K562 (cell line): ENCODE data around the gene UPK2. TPM values are rescaled to one million over a fixed set of nuclear protein-coding genes. Genes with fewer than 3 reads are reported as not detected.

ENCODE experiments used
- ATAC-seq: fragments of 200-7000 bp; cut with Tn5 transposase; 3 replicates; pipeline ENCODE4 v1.9.1; 2020; ENCODE audit warnings: moderate library complexity
- BruUV-seq: library from RNA; stranded (reverse); fragments of 400-500 nt; replicated peaks from 2 replicates; lab custom pipeline; 2021; lab: Mats Ljungman, UMichigan
- CTCF ChIA-PET: fragments of 300-600 bp; formaldehyde crosslinking; extraction: SDS; loops from one replicate; lab custom pipeline; 2021; ENCODE audit warnings: low intra/inter-chr PET ratio; lab: Yijun Ruan, JAX
- POLR2A ChIA-PET: fragments of 300-600, 350-650 bp; sonication (Branson Sonifier 250); formaldehyde crosslinking; extraction: SDS; loops from one replicate; lab custom pipeline; 2021; ENCODE audit warnings: antibody characterized with exemption, inconsistent platforms; lab: Yijun Ruan, JAX
- DNase-seq, 4 experiments: peaks; one replicate each; pipeline versions ENCODE4 v3.0.0 to v3.0.0-alpha.2; 2011 to 2018; ENCODE audit warnings: low spot score in 3 of 4, mixed read lengths in 3 of 4; ENCODE audit errors: extremely low read depth in 1 of 4
- FAIRE-seq: peaks from 2 replicates; lab custom pipeline; 2011; peaks lifted over from hg19 to GRCh38; lab: Jason Lieb, UNC
- H2AFZ ChIP-seq: 2 replicates; pipeline ENCODE4 v1.6.0; 2011; ENCODE audit warnings: low read depth, low read length, control low read depth, inconsistent platforms
- H3K27ac ChIP-seq: fragments of 200-600 bp; 3 replicates; pipeline ENCODE4 v1.8.0; 2011; ENCODE audit warnings: low read depth, mild to moderate bottlenecking, control low read depth, inconsistent platforms, low read length, moderate library complexity, mixed read lengths; ENCODE audit errors: extremely low read depth
- H3K27me3 ChIP-seq, 2 experiments: fragments of 300-600 bp in 1 of 2; 2 replicates in 1 of 2; 3 replicates in 1 of 2; pipeline versions ENCODE4 v1.6.0 to v1.8.0; 2011; ENCODE audit warnings: inconsistent platforms in 2 of 2, low read length in 2 of 2, mild to moderate bottlenecking in 1 of 2, mixed read lengths in 1 of 2, moderate library complexity in 1 of 2; ENCODE audit not compliant: control insufficient read depth in 2 of 2, insufficient read depth in 2 of 2
- H3K36me3 ChIP-seq: fragments of 300-600 bp; 3 replicates; pipeline ENCODE4 v1.8.0; 2011; ENCODE audit warnings: mild to moderate bottlenecking, low read length, inconsistent platforms; ENCODE audit not compliant: control insufficient read depth, insufficient read depth
- H3K4me1 ChIP-seq, 2 experiments: fragments of 200-600 bp in 1 of 2; replicated peaks in 1 of 2; 2 replicates in 1 of 2; 3 replicates in 1 of 2; pipeline versions ENCODE4 v1.5.1 to v1.8.0; 2011; ENCODE audit warnings: inconsistent platforms in 2 of 2, low read length in 2 of 2, mild to moderate bottlenecking in 1 of 2, mixed read lengths in 1 of 2, moderate library complexity in 1 of 2; ENCODE audit not compliant: control insufficient read depth in 2 of 2, insufficient read depth in 2 of 2
- H3K4me2 ChIP-seq: 2 replicates; pipeline ENCODE4 v1.6.1; 2011; ENCODE audit warnings: low read length, control low read depth, inconsistent platforms, mixed read lengths; ENCODE audit not compliant: insufficient read depth
- H3K4me3 ChIP-seq: fragments of 200-600 bp; sonication (generic), shearing (Covaris generic); 2 replicates; pipeline ENCODE4 v1.5.1; 2016; ENCODE audit warnings: control low read depth, inconsistent platforms
- H3K79me2 ChIP-seq: fragments of 200-600 bp; 3 replicates; pipeline ENCODE4 v1.8.0; 2011; ENCODE audit warnings: low read length, inconsistent platforms; ENCODE audit not compliant: control insufficient read depth, insufficient read depth
- H3K9ac ChIP-seq, 2 experiments: 2 replicates each; pipeline versions ENCODE4 v1.6.0 to v1.6.1; 2011; ENCODE audit warnings: low read depth in 2 of 2, low read length in 2 of 2, control low read depth in 1 of 2, inconsistent platforms in 1 of 2, mild to moderate bottlenecking in 1 of 2, mixed read lengths in 1 of 2; ENCODE audit not compliant: insufficient read depth in 1 of 2
- H3K9me1 ChIP-seq: one replicate; pipeline ENCODE4 v1.6.0; 2011; ENCODE audit warnings: inconsistent platforms, mild to moderate bottlenecking, low read length, moderate library complexity; ENCODE audit not compliant: control insufficient read depth, insufficient read depth
- H3K9me3 ChIP-seq: replicated peaks from 2 replicates; pipeline ENCODE4 v1.5.1; 2011; ENCODE audit warnings: low read depth, low read length, inconsistent platforms; ENCODE audit not compliant: control insufficient read depth, insufficient read depth
- H4K20me1 ChIP-seq: replicated peaks from 2 replicates; pipeline ENCODE4 v1.6.1; 2011; ENCODE audit warnings: low read length, inconsistent platforms, mixed read lengths; ENCODE audit not compliant: control insufficient read depth, insufficient read depth
- EGR1 ChIP-seq: fragments of 450-650 bp; conservative IDR thresholded peaks from 2 replicates; pipeline ENCODE4 v1.6.1; 2017; ENCODE audit warnings: mild to moderate bottlenecking
- NCOA2 ChIP-seq, 2 experiments: fragments of 450-650 bp; IDR thresholded peaks; 2 replicates each; pipeline ENCODE4 v1.6.1; 2018; ENCODE audit warnings: mild to moderate bottlenecking in 2 of 2, moderate library complexity in 1 of 2; ENCODE audit not compliant: partially characterized antibody in 2 of 2
- WGBS: fragments of 100-300 bp; shearing (Covaris generic); methylation state at CpG from one replicate; pipeline ENCODE4 v1.1.6; 2016; ENCODE audit warnings: low coverage, mixed read lengths; ENCODE audit not compliant: insufficient coverage; ENCODE audit errors: missing lambda C conversion rate; 5-methylcytosine and 5-hydroxymethylcytosine counted together
- in situ Hi-C: fragments of 300-500 bp; cut with MboI; formaldehyde crosslinking; loops from 4 replicates; pipeline ENCODE4 v1.15.0; 2018; ENCODE audit warnings: inconsistent platforms, mixed read lengths
- intact Hi-C: fragments of 100-400 bp; cut with micrococcal nuclease; formaldehyde crosslinking; loops from 2 replicates; pipeline ENCODE4 v1.14.2; 2022
- microRNA-seq: library from miRNA; unstranded; fragments of <30 nt; microRNA quantifications from one replicate; pipeline ENCODE4, GENCODE V29; 2018; ENCODE audit warnings: borderline microRNAs expressed
- polyA plus RNA-seq, 8 experiments: library from polyadenylated mRNA; depleted of rRNA in 4 of 8; stranded (reverse) in 5 of 8; unstranded in 3 of 8; fragments of >200 nt; fragmentation: Nextera tagmentation in 2 of 8; fragmentation: Illumina TruSeq in 1 of 8; extraction: Ambion mirVana in 2 of 8; extraction: Trizol in 1 of 8; gene quantifications; 2 replicates each; pipeline versions ENCODE4 v1.2.1 to v1.2.3, GENCODE V29; 2011 to 2014; ENCODE audit warnings: inconsistent platforms in 1 of 8, missing spikeins in 1 of 8
- small RNA-seq: library from RNA; depleted of rRNA; stranded (forward); fragments of <200 nt; gene quantifications from one replicate; pipeline ENCODE3, GENCODE V24; 2014
- total RNA-seq, 7 experiments: library from RNA; depleted of rRNA in 6 of 7; stranded (reverse); fragments of >200 nt in 6 of 7; fragmentation: Illumina TruSeq in 2 of 7; extraction: Trizol in 2 of 7; gene quantifications; 2 replicates each; pipeline versions ENCODE4 v1.2.1 to v1.2.3, GENCODE V29; 2011 to 2021; ENCODE audit warnings: low replicate concordance in 1 of 7

UPK2 gene
- total and polyA plus RNA-seq, 9 of the 15 experiments (the other 6 are each of a cell fraction or from before 2014, with no cell fraction given) = not detected

DNA sequence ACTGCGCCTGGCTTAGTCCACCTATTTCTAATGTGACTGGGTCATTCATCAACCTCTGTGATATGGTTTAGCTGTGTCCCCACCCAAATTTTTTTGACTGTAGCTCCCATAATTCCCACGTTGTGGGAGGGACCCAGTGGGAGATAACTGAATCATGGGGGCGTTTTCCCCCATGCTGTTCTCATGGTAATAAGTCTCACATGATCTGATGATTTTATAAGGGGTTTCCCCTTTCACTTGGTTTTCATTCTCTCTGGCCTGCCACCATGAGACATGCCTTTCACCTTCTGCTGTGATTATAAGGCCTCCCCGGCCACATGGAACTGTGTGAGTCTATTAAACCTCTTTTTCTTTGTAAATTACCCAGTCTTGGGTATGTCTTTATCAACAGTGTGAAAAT, 50.6 kb downstream of the UPK2 start:
- H3K9me1 ChIP-seq = no peaks in the 10 kb centered on the region
- H3K4me3 ChIP-seq = no peak overlapping the region
- H2AFZ ChIP-seq = no peak overlapping the region
- TF ChIP-seq NCOA2 (IDR thresholded peaks at IDR 0.05; ENCODE audit: partially characterized antibody in 2 of 2) = no peak
- peak; percentile 33; the same call in 1 of the 2 replicates for TF ChIP-seq EGR1
- TF ChIP-seq, all 486 proteins: peak for 1
- ATAC-seq = no peak
- Histone ChIP-seq H3K27me3 (no peaks in the 10 kb centered on the region), H3K4me1 (peaks cover 0 to 3% of the 10 kb centered on the region in 2 experiments; a peak in 1 of 5 replicates), H3K36me3 (peaks cover 45% of the 10 kb centered on the region; the same call in 2 of the 3 replicates), H3K9me3 (no peaks in the 10 kb centered on the region), H3K4me2 (no peak overlapping the region), H3K79me2 (0 out of 3 replicates have a peak, but pooled peaks cover 2% of the 10 kb centered on the region), H3K27ac (no peak overlapping the region), H3K9ac (no peak overlapping the region), H4K20me1 (no peaks in the 10 kb centered on the region)
- no peak for DNase-seq
- POLR2A ChIA-PET = interaction anchor here (0.6 to 1.5 kb wide), 2 partner anchors 9 to 49 kb away, joined by 3 to 4 read pairs; no protein-coding TSS in a partner anchor
- no TSS peak for BruUV-seq
- CTCF ChIA-PET = no interaction called here
- 61% methylated on average over 3 of the region's 4 CpGs for WGBS
- FAIRE-seq = no peak
- in situ Hi-C loops = no loop called here
- intact Hi-C loops = no loop called here

Small RNA genes lying within 50 kb of the gene (microRNA-seq; reads per million reads assigned to microRNA genes)
- gene MIR4492 = not detected

Small RNA genes lying within 50 kb of the gene (small RNA-seq; reads per million reads assigned to genes)
- gene AP003392.2 = not detected
- gene MIR4492 = not detected
- not detected for gene RF00017
- not detected for gene RF00019
- gene RN7SL688P = not detected

Other genes starting within 250 kb of the UPK2 start
Only the 7 nearest of the 17 such genes appear.
- not detected in 2 replicates for gene CXCR5, start 72.4 kb upstream of the UPK2 start, total RNA-seq (2014; rRNA removed)
- gene CXCR5, start 72.4 kb upstream of the UPK2 start, total RNA-seq (2014; rRNA removed; fragmentation: Illumina TruSeq; extraction: Trizol) = not detected in 2 replicates
- gene CXCR5, start 72.4 kb upstream of the UPK2 start, total RNA-seq (2015; rRNA removed; fragmentation: Illumina TruSeq; extraction: Trizol) = not detected in 2 replicates
- gene CXCR5, start 72.4 kb upstream of the UPK2 start, total RNA-seq (2021) = 0.04 TPM in 1 of 2 replicates, not detected in the other
- gene CXCR5, start 72.4 kb upstream of the UPK2 start, polyA plus RNA-seq (2011; rRNA removed) = not detected in 2 replicates
- gene CXCR5, start 72.4 kb upstream of the UPK2 start, polyA plus RNA-seq (2014; fragmentation: Illumina TruSeq; extraction: Trizol) = not detected in 2 replicates
- under 1 TPM; 0.03 to 0.06 TPM for gene CXCR5, start 72.4 kb upstream of the UPK2 start, polyA plus RNA-seq (2014; fragmentation: Nextera tagmentation; extraction: Ambion mirVana)
- gene CXCR5, start 72.4 kb upstream of the UPK2 start, polyA plus RNA-seq (2014; rRNA removed) = not detected in 2 replicates
- 2.6 and 3.3 TPM in 2 replicates for gene BCL9L, start 30.4 kb upstream of the UPK2 start, total RNA-seq (2014; rRNA removed)
- 0.38 and 0.76 TPM in 2 replicates for gene BCL9L, start 30.4 kb upstream of the UPK2 start, total RNA-seq (2014; rRNA removed; fragmentation: Illumina TruSeq; extraction: Trizol)
- gene BCL9L, start 30.4 kb upstream of the UPK2 start, total RNA-seq (2015; rRNA removed; fragmentation: Illumina TruSeq; extraction: Trizol) = 2.2 and 2.5 TPM in 2 replicates
- 14.6 and 17.9 TPM in 2 replicates for gene BCL9L, start 30.4 kb upstream of the UPK2 start, total RNA-seq (2021)
- gene BCL9L, start 30.4 kb upstream of the UPK2 start, polyA plus RNA-seq (2011; rRNA removed) = 0.61 and 1.3 TPM in 2 replicates
- gene BCL9L, start 30.4 kb upstream of the UPK2 start, polyA plus RNA-seq (2014; fragmentation: Illumina TruSeq; extraction: Trizol) = 7.6 and 10.1 TPM in 2 replicates
- under 1 TPM; 0.01 to 0.03 TPM for gene BCL9L, start 30.4 kb upstream of the UPK2 start, polyA plus RNA-seq (2014; fragmentation: Nextera tagmentation; extraction: Ambion mirVana)
- gene BCL9L, start 30.4 kb upstream of the UPK2 start, polyA plus RNA-seq (2014; rRNA removed) = 4.8 and 5.3 TPM in 2 replicates
- not detected in 2 replicates for gene FOXR1, start 15.5 kb downstream of the UPK2 start, total RNA-seq (2014; rRNA removed)
- not detected in 2 replicates for gene FOXR1, start 15.5 kb downstream of the UPK2 start, total RNA-seq (2014; rRNA removed; fragmentation: Illumina TruSeq; extraction: Trizol)
- gene FOXR1, start 15.5 kb downstream of the UPK2 start, total RNA-seq (2015; rRNA removed; fragmentation: Illumina TruSeq; extraction: Trizol) = not detected in 2 replicates
- gene FOXR1, start 15.5 kb downstream of the UPK2 start, total RNA-seq (2021) = not detected in 2 replicates
- gene FOXR1, start 15.5 kb downstream of the UPK2 start, polyA plus RNA-seq (2011; rRNA removed) = not detected in 2 replicates
- not detected in 2 replicates for gene FOXR1, start 15.5 kb downstream of the UPK2 start, polyA plus RNA-seq (2014; fragmentation: Illumina TruSeq; extraction: Trizol)
- gene FOXR1, start 15.5 kb downstream of the UPK2 start, polyA plus RNA-seq (2014; fragmentation: Nextera tagmentation; extraction: Ambion mirVana) = not detected
- not detected in 2 replicates for gene FOXR1, start 15.5 kb downstream of the UPK2 start, polyA plus RNA-seq (2014; rRNA removed)
- gene CENATAC, start 41.8 kb downstream of the UPK2 start, total RNA-seq (2014; rRNA removed) = 15.3 and 16.0 TPM in 2 replicates
- gene CENATAC, start 41.8 kb downstream of the UPK2 start, total RNA-seq (2014; rRNA removed; fragmentation: Illumina TruSeq; extraction: Trizol) = 13.9 and 15.1 TPM in 2 replicates
- 16.2 and 16.9 TPM in 2 replicates for gene CENATAC, start 41.8 kb downstream of the UPK2 start, total RNA-seq (2015; rRNA removed; fragmentation: Illumina TruSeq; extraction: Trizol)
- 12.4 and 13.5 TPM in 2 replicates for gene CENATAC, start 41.8 kb downstream of the UPK2 start, total RNA-seq (2021)
- gene CENATAC, start 41.8 kb downstream of the UPK2 start, polyA plus RNA-seq (2011; rRNA removed) = 13.4 and 13.7 TPM in 2 replicates
- 8.9 and 9.7 TPM in 2 replicates for gene CENATAC, start 41.8 kb downstream of the UPK2 start, polyA plus RNA-seq (2014; fragmentation: Illumina TruSeq; extraction: Trizol)
- 1 to 10 TPM; 2.4 to 4.5 TPM for gene CENATAC, start 41.8 kb downstream of the UPK2 start, polyA plus RNA-seq (2014; fragmentation: Nextera tagmentation; extraction: Ambion mirVana)
- 21.9 and 25.5 TPM in 2 replicates for gene CENATAC, start 41.8 kb downstream of the UPK2 start, polyA plus RNA-seq (2014; rRNA removed)
- gene RPS25, start 62.0 kb downstream of the UPK2 start, total RNA-seq (2014; rRNA removed) = 1,122 and 1,723 TPM in 2 replicates
- gene RPS25, start 62.0 kb downstream of the UPK2 start, total RNA-seq (2014; rRNA removed; fragmentation: Illumina TruSeq; extraction: Trizol) = 2,419 and 2,437 TPM in 2 replicates
- gene RPS25, start 62.0 kb downstream of the UPK2 start, total RNA-seq (2015; rRNA removed; fragmentation: Illumina TruSeq; extraction: Trizol) = 2,472 and 2,755 TPM in 2 replicates
- 1,553 and 1,702 TPM in 2 replicates for gene RPS25, start 62.0 kb downstream of the UPK2 start, total RNA-seq (2021)
- gene RPS25, start 62.0 kb downstream of the UPK2 start, polyA plus RNA-seq (2011; rRNA removed) = 1,393 and 1,573 TPM in 2 replicates
- 2,166 and 3,143 TPM in 2 replicates for gene RPS25, start 62.0 kb downstream of the UPK2 start, polyA plus RNA-seq (2014; fragmentation: Illumina TruSeq; extraction: Trizol)
- gene RPS25, start 62.0 kb downstream of the UPK2 start, polyA plus RNA-seq (2014; fragmentation: Nextera tagmentation; extraction: Ambion mirVana) = 1,000 to 10,000 TPM; 2,471 to 2,886 TPM
- 2,239 and 5,486 TPM in 2 replicates for gene RPS25, start 62.0 kb downstream of the UPK2 start, polyA plus RNA-seq (2014; rRNA removed)
- 132 and 142 TPM in 2 replicates for gene TRAPPC4, start 62.5 kb downstream of the UPK2 start, total RNA-seq (2014; rRNA removed)
- gene TRAPPC4, start 62.5 kb downstream of the UPK2 start, total RNA-seq (2014; rRNA removed; fragmentation: Illumina TruSeq; extraction: Trizol) = 142 and 147 TPM in 2 replicates
- gene TRAPPC4, start 62.5 kb downstream of the UPK2 start, total RNA-seq (2015; rRNA removed; fragmentation: Illumina TruSeq; extraction: Trizol) = 137 and 139 TPM in 2 replicates
- 139 TPM in 2 replicates for gene TRAPPC4, start 62.5 kb downstream of the UPK2 start, total RNA-seq (2021)
- gene TRAPPC4, start 62.5 kb downstream of the UPK2 start, polyA plus RNA-seq (2011; rRNA removed) = 205 and 232 TPM in 2 replicates
- gene TRAPPC4, start 62.5 kb downstream of the UPK2 start, polyA plus RNA-seq (2014; fragmentation: Illumina TruSeq; extraction: Trizol) = 121 and 127 TPM in 2 replicates
- gene TRAPPC4, start 62.5 kb downstream of the UPK2 start, polyA plus RNA-seq (2014; fragmentation: Nextera tagmentation; extraction: Ambion mirVana) = 100 to 1,000 TPM; 455 to 524 TPM
- gene TRAPPC4, start 62.5 kb downstream of the UPK2 start, polyA plus RNA-seq (2014; rRNA removed) = 152 and 159 TPM in 2 replicates
- 27.9 and 34.1 TPM in 2 replicates for gene SLC37A4, start 74.6 kb downstream of the UPK2 start, total RNA-seq (2014; rRNA removed)
- 34.5 and 35.7 TPM in 2 replicates for gene SLC37A4, start 74.6 kb downstream of the UPK2 start, total RNA-seq (2014; rRNA removed; fragmentation: Illumina TruSeq; extraction: Trizol)
- gene SLC37A4, start 74.6 kb downstream of the UPK2 start, total RNA-seq (2015; rRNA removed; fragmentation: Illumina TruSeq; extraction: Trizol) = 27.9 and 28.2 TPM in 2 replicates
- gene SLC37A4, start 74.6 kb downstream of the UPK2 start, total RNA-seq (2021) = 48.8 and 49.8 TPM in 2 replicates
- 73.9 and 87.9 TPM in 2 replicates for gene SLC37A4, start 74.6 kb downstream of the UPK2 start, polyA plus RNA-seq (2011; rRNA removed)
- gene SLC37A4, start 74.6 kb downstream of the UPK2 start, polyA plus RNA-seq (2014; fragmentation: Illumina TruSeq; extraction: Trizol) = 54.6 and 55.2 TPM in 2 replicates
- gene SLC37A4, start 74.6 kb downstream of the UPK2 start, polyA plus RNA-seq (2014; fragmentation: Nextera tagmentation; extraction: Ambion mirVana) = 10 to 100 TPM; 24.7 to 40.7 TPM
- gene SLC37A4, start 74.6 kb downstream of the UPK2 start, polyA plus RNA-seq (2014; rRNA removed) = 54.6 and 55.0 TPM in 2 replicates